GM19043 (cell line): ENCODE measurements around the gene SUN1.

Experiments
- ATAC-seq: cut with Tn5 transposase; IDR thresholded peaks from one replicate; pipeline ENCODE4 v1.9.1; 2021; ENCODE audit warnings: low read depth; ENCODE audit not compliant: unreplicated experiment

Gene SUN1

GRCh38 chr7:888081-889024, 56.1 kb downstream of the SUN1 start:
- no peak for ATAC-seq

- no peak for ATAC-seq
These were observed 56.7 kb downstream of the SUN1 start for GRCh38 chr7:889025-889390.

GRCh38 chr7:889391-889790, 57.1 kb downstream of the SUN1 start:
- ATAC-seq, result no peak

DNA sequence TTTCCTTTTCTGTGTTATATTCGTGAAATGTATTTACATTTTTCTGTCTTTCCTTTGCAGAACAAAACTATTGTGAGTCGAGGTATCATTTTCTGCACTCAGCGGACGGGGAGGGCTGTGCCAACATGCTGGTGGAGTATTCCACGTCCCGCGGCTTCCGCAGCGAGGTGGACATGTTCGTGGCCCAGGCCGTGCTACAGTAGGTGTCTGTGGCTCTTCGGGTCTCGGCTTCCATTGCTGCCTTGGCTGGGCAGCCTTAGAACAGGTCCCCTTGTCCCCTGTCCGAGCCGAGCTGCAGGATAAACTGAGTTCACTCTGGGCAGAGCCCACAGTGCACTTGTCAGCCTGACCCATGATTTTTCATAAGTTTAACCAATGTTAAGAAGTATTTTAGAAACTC, 58.6 kb downstream of the SUN1 start:
- ATAC-seq, result no peak

DNA sequence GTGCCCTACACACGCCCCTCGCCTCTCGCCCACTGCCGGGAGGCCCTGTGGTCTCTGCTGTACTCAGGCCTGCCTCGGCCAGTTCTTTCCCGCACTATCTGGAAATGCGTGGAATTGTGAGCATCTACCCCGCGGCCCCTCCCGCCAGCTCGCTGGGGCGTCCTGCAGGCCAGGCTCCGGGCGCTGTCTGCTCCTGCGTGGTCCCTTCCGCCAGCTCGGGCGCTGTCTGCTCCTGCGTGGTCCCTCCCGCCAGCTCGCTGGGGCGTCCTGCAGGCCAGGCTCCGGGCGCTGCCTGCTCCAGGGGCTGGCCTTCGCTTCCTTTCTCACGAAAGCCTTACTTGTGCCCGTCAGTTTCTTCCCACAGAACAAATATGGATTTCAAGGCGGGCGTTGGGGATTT, 59.0 kb downstream of the SUN1 start:
- no peak for ATAC-seq

GRCh38 chr7:891805-892204, 59.5 kb downstream of the SUN1 start:
- no peak for ATAC-seq

DNA sequence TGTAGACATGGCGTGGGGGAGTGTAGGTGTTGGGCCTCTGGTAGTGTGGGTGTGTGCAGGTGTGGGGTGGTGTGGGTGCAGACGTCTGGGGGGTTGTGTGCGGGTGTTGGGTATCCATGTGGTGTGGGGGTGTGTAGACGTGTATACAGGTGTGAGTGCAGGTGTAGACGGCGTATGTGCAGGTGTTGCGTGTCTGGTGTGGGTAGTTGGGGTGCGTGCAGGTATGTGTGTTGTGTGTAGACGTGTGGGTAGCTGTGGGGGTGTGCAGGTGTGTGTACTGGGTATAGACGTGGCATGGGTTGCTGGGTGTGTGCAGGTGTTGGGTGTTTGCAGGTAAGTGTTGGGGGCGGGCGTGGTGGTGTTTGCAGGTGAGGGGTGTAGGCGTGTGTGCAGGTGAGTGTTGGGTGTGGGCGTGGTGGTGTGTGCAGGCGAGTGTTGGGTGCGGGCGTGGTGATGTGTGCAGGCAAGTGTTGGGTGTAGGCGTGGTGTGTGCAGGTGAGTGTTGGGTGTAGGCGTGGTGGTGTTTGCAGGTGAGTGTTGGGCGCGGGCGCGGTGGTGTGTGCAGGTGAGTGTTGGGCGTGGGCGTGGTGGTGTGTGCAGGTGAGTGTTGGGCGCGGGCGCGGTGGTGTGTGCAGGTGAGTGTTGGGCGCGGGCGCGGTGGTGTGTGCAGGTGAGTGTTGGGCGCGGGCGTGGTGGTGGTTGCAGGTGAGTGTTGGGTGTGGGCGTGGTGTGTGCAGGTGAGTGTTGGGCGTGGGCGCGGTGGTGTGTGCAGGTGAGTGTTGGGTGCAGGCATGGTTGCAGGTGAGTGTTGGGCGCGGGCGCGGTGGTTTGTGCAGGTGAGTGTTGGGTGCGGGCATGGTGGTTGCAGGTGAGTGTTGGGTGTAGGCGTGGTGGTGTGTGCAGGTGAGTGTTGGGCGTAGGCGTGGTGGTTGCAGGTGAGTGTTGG, 60.6 kb downstream of the SUN1 start:
- no peak for ATAC-seq

GRCh38 chr7:893686-894085, 61.4 kb downstream of the SUN1 start:
- ATAC-seq, result no peak

DNA sequence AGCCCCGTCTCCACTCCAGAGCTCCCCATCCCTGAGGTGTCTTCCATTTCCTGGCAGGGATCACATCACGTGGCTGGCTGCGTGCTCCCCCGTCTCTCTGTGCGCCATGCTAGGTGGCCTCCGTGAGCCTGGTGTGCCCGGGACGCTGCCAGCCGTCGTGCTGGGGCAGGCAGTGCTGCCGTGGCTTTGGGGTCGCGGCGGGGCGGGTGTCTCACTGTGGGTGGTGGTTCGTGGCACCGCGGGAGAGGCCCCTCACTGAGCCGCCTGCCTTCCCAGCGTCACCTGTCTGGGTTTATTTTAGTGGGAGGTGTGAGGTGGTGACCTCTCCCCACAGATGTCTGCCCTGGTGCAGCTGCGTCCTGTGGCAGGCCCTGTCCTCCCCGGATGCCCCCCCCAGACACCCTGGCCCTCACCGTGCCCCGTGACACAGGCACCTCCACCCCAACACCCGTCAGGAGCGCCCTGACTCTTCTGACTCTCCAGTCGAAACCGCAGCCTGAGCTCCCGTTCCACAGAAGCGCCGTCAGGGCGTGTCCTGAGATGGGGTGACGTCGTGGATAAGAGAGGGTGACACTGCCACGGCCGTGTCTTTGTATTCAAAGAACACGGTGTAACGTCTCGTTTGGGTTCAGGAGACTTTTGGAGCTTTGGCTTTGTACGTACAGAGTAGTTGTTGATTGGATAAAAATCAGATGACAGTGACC, 62.0 kb downstream of the SUN1 start:
- no peak for ATAC-seq

- ATAC-seq, result no peak
These were observed 62.7 kb downstream of the SUN1 start for GRCh38 chr7:894927-895450.

DNA sequence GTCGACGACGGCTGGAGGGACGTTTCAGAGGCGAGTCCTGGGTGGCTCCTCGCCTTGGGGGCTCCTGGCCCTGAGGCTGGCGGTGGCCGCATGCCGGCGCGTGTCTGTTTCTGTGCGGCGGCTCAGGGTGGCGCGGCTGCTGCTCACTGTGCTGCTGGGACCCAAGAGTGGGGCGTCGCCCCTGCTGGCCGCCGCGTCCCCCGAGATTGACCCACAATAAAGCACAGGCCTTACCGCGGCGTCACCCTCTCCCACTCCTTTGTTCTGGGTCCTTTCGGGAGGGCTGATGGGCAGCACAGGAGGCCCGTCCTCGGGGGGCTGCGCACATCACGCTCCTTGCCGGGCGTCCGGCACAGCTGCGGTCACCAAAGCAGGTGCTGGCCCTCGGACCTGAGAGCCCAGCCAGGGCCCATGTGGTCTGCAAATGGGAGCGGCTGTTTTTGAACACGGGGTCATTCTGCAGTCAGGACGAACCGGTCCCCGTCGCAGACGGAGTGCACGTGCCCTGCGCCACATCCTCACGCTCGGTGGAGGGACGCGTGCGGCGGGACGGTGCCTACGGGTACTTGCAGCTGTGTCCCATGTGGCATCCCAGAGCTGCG, 63.3 kb downstream of the SUN1 start:
- no peak for ATAC-seq

GRCh38 chr7:896346-897075, 64.2 kb downstream of the SUN1 start:
- ATAC-seq, result no peak

DNA sequence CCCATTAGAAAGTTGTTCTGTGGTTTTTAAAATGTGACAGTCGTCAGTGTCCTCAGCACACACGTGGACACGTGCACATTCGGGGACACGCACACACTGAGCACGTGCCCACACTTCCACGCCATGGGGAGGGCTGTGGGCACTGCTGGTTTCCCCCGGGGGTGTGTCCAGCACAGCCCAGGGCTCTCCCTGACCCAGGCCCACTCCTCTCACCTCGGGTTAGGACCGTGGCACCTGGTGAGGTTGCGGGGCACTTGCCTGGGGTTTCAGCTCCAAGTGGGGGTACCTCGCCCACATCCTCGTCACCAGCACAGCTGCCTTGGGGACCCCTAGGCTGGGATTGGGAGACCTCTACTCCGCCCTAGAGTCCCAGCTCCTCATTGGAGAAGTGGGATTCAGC, 64.8 kb downstream of the SUN1 start:
- ATAC-seq, result no peak

DNA sequence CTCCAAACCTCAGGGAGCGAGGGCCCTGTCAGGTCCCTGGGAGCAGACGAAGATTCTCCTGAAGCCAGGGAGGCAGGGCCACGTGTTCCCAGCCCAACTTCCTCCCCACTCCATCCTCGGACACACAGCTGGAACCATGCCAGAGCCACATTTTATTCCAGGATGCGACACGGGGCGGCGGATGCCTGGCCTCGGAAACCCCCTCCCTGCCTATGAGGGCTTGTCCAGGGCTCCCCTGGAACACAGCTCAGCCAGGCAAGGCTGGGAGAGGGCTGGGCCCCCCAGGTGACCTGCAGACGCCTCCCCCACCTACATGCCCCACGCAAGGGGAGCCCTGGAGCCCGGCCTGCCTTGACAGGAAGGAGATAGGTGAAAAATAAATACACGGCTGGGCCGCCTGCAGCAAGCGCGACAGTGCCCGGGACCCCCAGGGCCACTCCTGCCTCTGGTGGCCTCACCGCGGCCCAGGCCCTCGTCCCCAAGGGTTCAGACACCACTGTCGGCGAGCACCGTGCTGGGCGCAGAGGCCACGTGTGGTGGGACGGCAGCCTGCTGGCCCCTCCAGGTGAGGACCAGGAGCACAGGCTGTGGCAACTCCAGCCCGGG, 65.6 kb downstream of the SUN1 start:
- no peak for ATAC-seq

GRCh38 chr7:898460-898854, 66.2 kb downstream of the SUN1 start:
- ATAC-seq, result no peak

DNA sequence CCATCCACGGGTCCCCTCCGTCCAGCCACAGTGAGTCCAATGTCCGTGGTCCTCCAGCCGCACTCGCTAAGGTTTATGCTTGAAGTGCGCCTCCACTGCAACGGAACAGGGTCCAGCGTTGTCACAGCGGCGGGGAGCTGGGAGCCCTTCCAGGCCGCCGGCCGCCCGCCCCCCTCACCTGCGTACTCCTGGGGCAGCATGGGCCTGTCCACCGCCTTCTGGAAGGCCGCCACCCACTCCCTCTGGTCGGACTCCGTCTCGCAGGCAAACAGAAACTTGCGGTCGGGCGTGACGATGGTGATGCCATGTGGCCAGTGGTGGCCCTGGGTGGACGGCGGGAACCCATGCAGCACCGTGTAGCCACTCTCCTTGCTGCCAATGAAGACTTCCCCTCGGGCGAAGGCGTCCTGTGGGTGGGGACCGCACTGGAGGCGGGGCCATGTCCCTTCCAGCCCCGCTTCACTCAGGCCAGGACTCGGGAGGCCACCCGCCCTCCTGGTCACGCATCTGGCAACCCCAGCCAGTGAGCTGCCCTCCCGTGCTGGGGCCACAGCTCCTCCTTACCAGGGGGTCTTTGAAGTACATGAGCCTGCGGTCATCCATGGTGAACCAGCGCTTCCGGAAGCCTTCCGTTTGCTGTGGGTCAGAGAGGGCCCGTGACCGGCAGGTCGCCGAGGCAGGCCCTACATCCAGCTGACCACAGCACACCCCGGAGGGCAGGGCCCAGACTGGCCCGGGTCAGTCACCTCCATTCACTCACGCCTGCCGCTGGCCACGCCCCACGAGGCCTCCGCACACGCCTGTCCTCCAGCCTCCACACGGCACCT, 66.8 kb downstream of the SUN1 start:
- no peak for ATAC-seq

- no peak for ATAC-seq
These were observed 67.5 kb downstream of the SUN1 start for GRCh38 chr7:899806-900205.

DNA sequence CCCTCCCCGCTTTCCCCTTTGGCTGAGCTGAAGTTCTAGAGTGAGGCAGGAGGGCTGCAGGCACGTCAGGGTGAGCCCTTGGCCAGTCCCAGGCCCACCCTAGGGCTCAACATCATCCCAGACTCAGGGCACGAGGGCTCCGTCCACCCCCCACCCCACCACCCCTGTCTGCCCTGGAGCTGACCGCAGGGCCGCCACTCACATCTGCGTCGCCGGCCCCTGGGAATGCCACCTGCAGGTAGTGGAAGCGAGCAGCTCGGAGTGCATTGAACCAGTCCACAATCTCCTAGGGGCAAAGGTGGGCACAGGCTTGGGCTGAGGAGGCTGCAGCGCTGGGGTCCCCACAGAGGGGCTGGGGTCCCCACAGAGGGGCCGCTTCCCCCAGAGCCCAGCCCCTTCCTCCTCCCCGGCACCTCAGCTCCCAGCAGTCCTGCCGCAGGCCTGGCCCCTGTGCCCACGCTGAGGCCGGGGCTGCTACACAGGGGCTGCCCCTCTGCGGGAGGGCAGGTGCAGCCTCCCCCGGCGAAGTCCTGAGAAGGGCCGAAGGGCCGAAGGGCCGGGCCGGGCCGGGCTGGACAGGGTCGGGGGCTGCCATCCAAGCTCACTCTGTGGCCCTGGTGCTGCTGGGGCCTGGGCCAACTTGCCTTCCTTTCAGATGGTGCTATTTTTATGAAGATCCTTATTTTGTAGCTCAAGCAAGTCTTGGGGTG, 68.2 kb downstream of the SUN1 start:
- ATAC-seq, result no peak
